Measurements from ENCODE around the gene ATP2B2. TPM values are rescaled to one million over a fixed set of nuclear protein-coding genes. Genes with fewer than 3 reads are reported as not detected.

Gene ATP2B2
- polyA plus RNA-seq, 3 donors, result not detected

GRCh38 chr3:10462641-10463532, 42.5 kb downstream of the ATP2B2 start:
- Mint-ChIP-seq H3K4me3 (no peak overlapping the region), H3K36me3 (no peaks in the 10 kb centered on the region)

More at GRCh38 chr3:10462641-10463532, 42.5 kb downstream of the ATP2B2 start:
- Histone ChIP-seq H3K9me3 (replicated peaks in 1 of 2; ENCODE audit: control insufficient read depth in 1 of 2, insufficient read depth in 1 of 2, low read length in 2 of 2) (no peaks in the 10 kb centered on the region), H3K4me3 (replicated peaks in 1 of 3; ENCODE audit: low read depth in 2 of 3, low read length in 3 of 3) (no peak overlapping the region), H3K36me3 (replicated peaks in 1 of 2; ENCODE audit: control insufficient read depth in 1 of 2, insufficient read depth in 2 of 2, low read length in 2 of 2) (no peaks in the 10 kb centered on the region), H3K9ac (ENCODE audit: insufficient read depth, low read length, poor library complexity, severe bottlenecking) (no peak overlapping the region), H3K4me1 (ENCODE audit: control insufficient read depth in 1 of 2, insufficient read depth in 2 of 2, low read length in 2 of 2) (no peaks in the 10 kb centered on the region), H4K20me1 (ENCODE audit: insufficient read depth, low read length) (no peaks in the 10 kb centered on the region), H3K79me2 (ENCODE audit: insufficient read depth, low read length) (no peaks in the 10 kb centered on the region), H3K27me3 (ENCODE audit: control insufficient read depth in 2 of 2, insufficient read depth in 2 of 2, low read length in 2 of 2) (no peaks in the 10 kb centered on the region), H3K27ac (ENCODE audit: low read depth in 1 of 2, low read length in 2 of 2) (no peak overlapping the region), H2AFZ (ENCODE audit: insufficient read depth, low read depth, low read length, poor library complexity, severe bottlenecking) (no peak overlapping the region), H3K4me2 (replicated peaks; ENCODE audit: extremely low read depth, low read length, poor library complexity, severe bottlenecking) (no peak overlapping the region)
- H3K4me1 Mint-ChIP-seq, result no peaks in the 10 kb centered on the region
- TF ChIP-seq CTCF (IDR thresholded peaks at IDR 0.05), result no peak
- DNase-seq, result no peak
- H3K27me3 Mint-ChIP-seq (ENCODE audit: low read depth in 3 of 3), result peaks cover 2 to 4% (median 3%) of the 10 kb centered on the region in 3 donors
- H3K9me3 Mint-ChIP-seq, result no peaks in the 10 kb centered on the region
- WGBS (ENCODE audit: insufficient coverage), result 86% methylated on average over 7 of the region's 10 CpGs
- intact Hi-C loops (cut with micrococcal nuclease), result no loop called here
- no peak overlapping the region for H3K27ac Mint-ChIP-seq
